Measurements from ENCODE around the gene TMEM87A.

DNA sequence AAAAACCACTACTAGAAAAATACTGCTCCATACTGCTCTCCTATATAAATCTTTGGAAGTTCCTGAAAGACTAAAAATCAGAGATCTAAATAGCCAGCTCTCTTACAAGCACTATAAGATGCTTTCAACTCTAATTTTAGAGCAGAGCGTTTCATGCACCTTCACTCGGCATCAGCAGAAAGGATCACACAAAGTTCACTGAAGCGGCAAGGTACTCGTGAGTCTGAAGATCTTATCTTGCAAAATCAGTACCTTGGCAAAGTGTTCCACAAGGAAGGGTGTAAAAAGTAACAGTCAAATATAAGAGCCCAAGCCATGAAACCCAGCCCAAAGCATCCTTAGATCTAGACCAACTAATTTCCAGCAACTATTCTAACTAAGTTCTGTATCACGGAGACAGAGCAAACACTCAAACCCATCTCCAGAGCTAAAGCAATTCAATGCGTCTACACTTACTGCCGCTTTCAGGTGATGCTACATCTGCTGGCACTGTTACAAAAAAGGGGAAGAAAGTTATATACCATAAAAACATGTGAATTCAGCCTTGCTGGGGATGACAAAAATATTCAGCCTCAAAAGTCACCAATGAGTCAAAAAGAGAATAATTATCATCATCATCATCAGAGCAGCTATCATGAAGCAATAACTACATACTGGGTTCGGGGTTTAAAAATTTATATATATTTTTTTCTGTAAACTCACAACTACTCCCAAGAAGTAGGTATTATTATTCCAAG lies 81.5 kb downstream of the TMEM87A start:
- no peak for TF ChIP-seq EZH2phosphoT487 (IDR thresholded peaks at IDR 0.05; ENCODE audit: insufficient read depth, low read depth)
- TF ChIP-seq EZH2 (IDR thresholded peaks at IDR 0.05; ENCODE audit: insufficient read depth, poor library complexity, severe bottlenecking), result no peak

Measured in GM23248 (cell line).